NCI-H1694 (cell line): ENCODE results near the gene USP35.

Experiments
- DNase-seq: peaks from one replicate; lab custom pipeline; 2025; lab: John Stamatoyannopoulos, UW

USP35 gene

GRCh38 chr11:78234006-78234405 is 45.3 kb downstream of the USP35 start:
- no peak for DNase-seq

DNA sequence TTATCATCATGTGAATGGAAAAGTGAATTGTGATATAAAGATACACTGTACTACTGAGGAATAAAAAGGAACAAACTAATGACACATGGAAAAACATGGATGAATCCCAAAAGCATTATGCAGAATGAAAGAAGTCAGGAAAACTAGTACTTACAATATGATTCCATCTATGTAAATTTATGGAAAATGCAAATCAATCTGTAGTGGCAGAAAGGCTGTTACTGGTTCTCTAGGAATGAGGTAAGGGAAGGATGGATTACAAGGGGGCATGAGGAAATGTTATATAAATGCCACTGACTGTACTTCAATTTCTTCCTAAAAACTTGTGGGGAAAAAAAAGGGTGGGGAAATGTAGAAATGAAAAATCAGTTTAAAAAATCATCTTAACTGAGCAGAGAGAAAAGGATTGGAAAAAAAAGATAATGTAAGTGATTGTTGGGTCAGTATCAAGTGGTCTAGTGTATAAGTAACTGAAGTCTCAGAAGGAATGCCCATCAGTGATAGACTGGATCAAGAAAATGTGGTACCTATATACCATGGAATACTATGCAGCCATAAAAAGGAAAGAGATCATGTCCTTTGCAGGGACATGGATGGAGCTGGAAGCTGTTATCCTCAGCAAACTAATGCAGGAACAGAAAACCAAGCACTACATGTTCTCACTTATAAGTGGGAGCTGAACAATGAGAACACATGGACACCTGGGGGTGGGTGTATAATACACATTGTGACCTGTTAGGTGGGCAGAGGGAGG is 48.8 kb downstream of the USP35 start:
- DNase-seq = no peak

DNA sequence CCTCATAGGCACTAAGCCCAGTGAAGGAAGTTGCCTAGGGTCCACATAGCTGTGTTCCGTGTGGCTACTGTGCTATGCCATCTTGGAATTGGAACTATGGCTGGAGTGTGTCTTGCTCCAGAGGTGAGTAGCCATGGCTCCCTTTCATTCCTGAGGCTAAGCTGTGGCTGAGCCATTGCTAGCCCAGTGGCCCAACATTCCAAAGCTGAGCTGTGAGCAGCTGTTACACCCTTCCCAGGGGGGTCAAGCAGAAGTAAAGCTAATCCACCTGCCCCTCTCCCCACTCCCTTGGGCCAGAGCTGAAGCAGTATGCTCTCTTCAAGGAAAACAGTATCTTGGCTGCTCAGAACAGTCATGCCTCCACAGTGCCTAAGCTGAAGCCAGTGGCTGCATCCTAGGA is 51.1 kb downstream of the USP35 start:
- no peak for DNase-seq

DNA sequence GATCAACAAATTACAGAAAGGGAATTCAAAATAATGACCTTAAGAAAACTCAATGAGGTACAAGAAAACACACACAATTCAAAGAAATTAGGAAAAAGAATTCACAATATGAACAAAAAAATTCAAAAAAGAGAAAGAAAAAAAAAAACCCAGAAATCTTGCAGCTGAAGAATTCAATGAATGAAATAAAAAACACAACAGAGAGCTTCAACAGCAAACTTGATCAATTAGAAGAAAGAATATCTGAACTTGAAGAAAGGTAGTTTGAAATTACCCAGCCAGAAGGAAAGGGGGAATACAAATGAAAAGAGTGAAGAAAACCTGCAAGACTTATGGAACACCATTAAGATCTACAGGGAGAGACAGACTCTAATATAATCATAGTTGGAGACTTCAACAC is 52.8 kb downstream of the USP35 start:
- no peak for DNase-seq

DNA sequence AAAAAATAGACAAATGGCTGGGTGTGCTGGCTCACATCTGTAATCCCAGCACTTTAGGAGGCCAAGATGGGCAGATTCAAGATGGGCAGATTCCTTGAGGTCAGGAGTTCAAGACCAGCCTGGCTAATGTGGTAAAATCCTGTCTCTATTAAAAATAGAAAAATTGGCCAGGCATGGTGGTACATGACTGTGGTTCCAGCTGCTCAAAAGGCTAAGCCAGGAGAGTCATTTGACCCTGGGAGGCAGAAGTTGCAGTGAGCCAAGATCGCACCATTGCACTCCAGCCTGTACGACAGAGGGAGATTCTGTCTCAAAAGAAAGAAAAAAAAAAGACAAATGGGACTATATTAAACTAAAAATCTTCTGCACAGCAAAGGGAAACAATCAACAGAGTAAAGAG is 55.4 kb downstream of the USP35 start:
- DNase-seq = no peak

DNA sequence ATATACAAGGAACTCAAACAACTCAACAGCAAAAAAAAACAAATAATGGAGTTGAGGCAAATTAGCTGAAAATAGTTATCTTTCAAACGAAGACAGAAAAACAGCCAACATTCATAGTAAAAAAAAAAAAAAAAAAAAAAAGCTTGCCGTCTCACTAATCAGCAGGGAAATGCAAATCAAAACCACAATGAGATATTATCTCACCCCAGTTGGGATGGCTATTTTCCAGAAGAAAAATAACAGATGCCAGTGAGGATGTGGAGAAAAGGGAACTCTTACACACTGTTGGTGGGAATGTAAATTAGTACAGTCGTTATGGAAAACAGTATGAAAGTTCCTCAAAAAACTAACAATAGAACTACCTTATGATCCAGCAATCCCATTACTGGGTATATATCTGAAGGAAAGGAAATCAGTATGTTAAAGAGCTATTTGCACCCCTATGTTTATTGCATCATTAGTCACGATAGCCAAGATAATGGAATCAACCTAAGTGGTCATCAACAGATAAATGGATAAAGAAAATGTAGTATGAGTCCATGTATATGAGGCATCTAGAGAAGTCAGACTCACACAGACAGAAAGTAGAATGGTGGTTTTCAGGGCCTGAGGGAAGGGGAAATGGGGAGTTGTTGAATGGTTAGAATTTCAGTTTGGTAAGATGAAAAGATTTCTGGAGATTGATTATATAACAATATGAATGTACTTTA is 56.0 kb downstream of the USP35 start:
- no peak for DNase-seq

DNA sequence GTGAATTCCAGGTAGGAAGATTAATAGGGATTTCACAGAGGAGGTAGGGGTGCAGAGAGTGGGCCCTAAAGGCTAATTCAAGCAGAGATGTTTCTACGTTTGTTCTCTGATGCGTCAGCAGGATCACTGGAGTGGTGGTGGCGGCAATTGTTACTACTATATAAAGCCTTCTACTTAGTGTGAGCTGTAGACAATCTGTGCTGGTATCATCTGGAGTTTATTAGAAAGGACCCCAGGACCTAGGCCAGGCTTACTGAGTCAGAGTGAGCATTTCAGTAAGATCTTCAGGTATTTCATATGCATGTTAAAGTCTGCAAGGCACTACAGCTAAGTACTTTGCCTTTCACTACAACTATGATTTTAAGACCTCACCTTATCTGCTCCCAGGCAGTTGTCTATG is 59.5 kb downstream of the USP35 start:
- DNase-seq = no peak

- DNase-seq = no peak
These were observed 60.2 kb downstream of the USP35 start for GRCh38 chr11:78248903-78249302.

GRCh38 chr11:78250099-78250498 is 61.4 kb downstream of the USP35 start:
- DNase-seq = no peak

GRCh38 chr11:78251083-78251775 is 62.5 kb downstream of the USP35 start:
- no peak for DNase-seq

GRCh38 chr11:78253797-78254196 is 65.1 kb downstream of the USP35 start:
- DNase-seq = no peak

- no peak for DNase-seq
These were observed 65.5 kb downstream of the USP35 start for GRCh38 chr11:78254268-78254667.

- no peak for DNase-seq
These were observed 67.2 kb downstream of the USP35 start for GRCh38 chr11:78255919-78256318.

- no peak for DNase-seq
These were observed 68.2 kb downstream of the USP35 start for GRCh38 chr11:78256962-78257361.

- DNase-seq = no peak
These were observed 68.9 kb downstream of the USP35 start for GRCh38 chr11:78257654-78258053.

DNA sequence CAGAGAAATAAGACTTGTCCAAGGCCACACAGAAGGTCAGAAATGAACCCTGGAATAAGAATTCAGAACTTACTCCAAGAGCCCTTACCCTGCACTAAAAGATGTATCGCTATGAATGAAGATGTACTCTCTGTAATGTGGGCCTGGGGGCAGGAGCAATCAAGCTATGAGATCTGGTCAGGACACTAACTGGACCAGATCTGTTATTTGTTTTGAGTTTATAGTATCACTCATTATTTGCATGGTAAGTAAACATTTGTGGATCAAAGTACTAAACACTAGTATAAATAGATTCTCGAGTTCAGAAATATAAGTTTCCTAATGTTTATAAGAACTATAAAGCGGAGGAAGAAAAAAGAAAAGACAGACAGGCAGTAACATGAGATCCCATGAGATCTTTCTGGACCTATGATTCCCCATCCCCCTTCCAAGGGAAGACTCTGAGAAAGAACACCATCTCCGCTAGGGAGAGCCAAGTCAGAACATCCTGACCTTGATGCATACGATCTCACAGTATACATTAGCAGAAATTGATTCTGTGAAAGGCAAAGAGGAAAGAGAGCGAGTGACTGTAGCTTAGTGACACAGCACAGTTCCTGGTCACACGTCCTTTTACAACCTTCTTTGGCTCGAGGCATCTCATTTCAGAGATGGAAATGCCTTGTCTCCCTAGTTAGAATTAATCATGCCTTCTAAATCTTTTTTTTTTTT is 71.2 kb downstream of the USP35 start:
- DNase-seq = no peak

DNA sequence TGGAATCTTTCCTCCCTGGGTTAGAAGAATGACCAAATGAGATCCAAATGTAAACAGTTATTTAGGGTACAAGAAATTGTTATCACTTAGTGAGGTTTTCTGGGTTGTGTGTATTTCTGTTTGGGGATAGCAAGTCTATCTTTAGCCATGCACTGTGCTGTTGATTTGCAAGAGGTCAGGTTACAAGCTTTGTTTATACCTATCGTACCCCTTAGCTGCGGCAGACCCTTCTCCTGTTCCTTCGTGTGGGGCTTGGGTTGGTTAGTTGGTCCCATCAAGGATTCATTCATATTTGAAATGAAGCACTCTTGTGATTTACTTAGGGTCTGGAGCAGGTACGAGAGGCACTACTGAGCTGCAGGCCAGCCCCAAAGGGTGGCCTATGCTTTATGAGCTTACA is 72.6 kb downstream of the USP35 start:
- DNase-seq = no peak

DNA sequence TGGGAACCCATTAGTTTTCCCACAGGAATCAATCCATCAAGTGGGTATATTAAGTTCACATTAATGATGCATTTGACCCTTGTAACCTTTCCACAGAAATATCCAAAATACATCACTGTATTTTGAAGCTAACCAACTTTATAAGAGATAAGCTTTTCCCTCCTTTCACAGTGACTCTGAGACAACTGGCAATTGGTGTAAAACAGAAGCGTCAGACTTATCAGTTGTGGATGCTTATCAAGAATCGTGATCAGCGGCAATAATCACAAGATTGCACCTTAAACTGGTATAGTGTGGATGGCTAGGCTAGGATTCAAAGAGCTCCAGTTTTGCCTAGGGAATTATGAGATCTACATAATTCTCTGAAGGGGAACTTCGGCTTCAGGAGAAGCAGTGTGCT is 73.1 kb downstream of the USP35 start:
- DNase-seq = no peak

- no peak for DNase-seq
These were observed 73.5 kb downstream of the USP35 start for GRCh38 chr11:78262238-78262637.

DNA sequence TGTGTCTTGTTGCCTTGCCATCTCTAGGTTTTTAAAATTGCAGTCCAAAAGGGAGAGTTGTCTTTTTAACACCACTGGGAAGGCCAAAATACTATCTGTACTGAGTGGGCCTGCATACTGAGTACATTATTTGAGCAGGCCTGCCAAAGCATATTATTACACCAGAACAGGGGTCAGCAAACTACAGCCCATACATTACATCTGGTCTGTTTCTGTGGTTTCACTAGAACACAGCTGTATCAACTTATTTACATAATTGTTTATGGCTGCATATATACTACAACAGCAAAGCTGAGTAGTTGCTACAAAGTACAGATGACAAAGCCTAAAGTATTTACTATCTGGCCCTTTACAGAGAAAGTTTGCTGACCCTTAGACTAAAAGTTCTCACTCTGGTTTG is 74.0 kb downstream of the USP35 start:
- no peak for DNase-seq
